CD4-positive, CD25-positive, alpha-beta regulatory T cell (primary cell): Measurements from ENCODE around the gene FUT6. TPM values are rescaled to one million over a fixed set of nuclear protein-coding genes. Genes with fewer than 3 reads are reported as not detected.
"Not testable (repeated sequence)": the region's sequence is repeated elsewhere in the genome, so short reads cannot be mapped to it uniquely, and the experiment has no call there.

ENCODE experiments used
- ATAC-seq, 2 donors: fragments of 150-1000 bp; cut with Tn5 transposase; one replicate each; pipeline ENCODE4 v1.10.0; 2021; ENCODE audit warnings: low read depth in 2 of 2, moderate number of reproducible peaks in 2 of 2, moderate library complexity in 1 of 2
- DNase-seq, 3 donors: peaks; one replicate each; pipeline versions ENCODE4 v3.0.0 to v3.0.0-alpha.2; 2012 to 2022; ENCODE audit warnings: mixed read lengths in 1 of 3
- H3K27ac ChIP-seq: one replicate; pipeline ENCODE4 v1.7.0; 2013; ENCODE audit warnings: mild to moderate bottlenecking, low read length; ENCODE audit not compliant: insufficient read depth, poor library complexity, severe bottlenecking
- H3K27me3 ChIP-seq: one replicate; pipeline ENCODE4 v1.7.0; 2013; ENCODE audit warnings: low read length; ENCODE audit not compliant: control insufficient read depth, insufficient read depth
- H3K36me3 ChIP-seq: one replicate; pipeline ENCODE4 v1.7.0; 2013; ENCODE audit warnings: mild to moderate bottlenecking, low read length, moderate library complexity; ENCODE audit not compliant: control insufficient read depth, insufficient read depth
- H3K4me1 ChIP-seq: 2 replicates; pipeline ENCODE4 v1.7.0; 2013; ENCODE audit warnings: mild to moderate bottlenecking, low read length; ENCODE audit not compliant: insufficient read depth, control insufficient read depth, poor library complexity, severe bottlenecking
- H3K4me3 ChIP-seq: one replicate; pipeline ENCODE4 v1.7.0; 2013; ENCODE audit warnings: low read depth, mild to moderate bottlenecking, low read length, moderate library complexity
- H3K9me3 ChIP-seq, 2 experiments: 1 replicate in 1 of 2; 2 replicates in 1 of 2; pipeline ENCODE4 v1.7.0; 2013; ENCODE audit warnings: low read length in 2 of 2, mild to moderate bottlenecking in 1 of 2, moderate library complexity in 1 of 2; ENCODE audit not compliant: control insufficient read depth in 2 of 2
- H3K27ac Mint-ChIP-seq, 3 donors: one replicate each; pipeline ENCODE4 v1.8.0; 2020 to 2022; ENCODE audit warnings: mild to moderate bottlenecking in 3 of 3, mixed read lengths in 3 of 3, moderate library complexity in 2 of 3
- H3K27me3 Mint-ChIP-seq: one replicate; pipeline ENCODE4 v1.8.0; 2022; ENCODE audit warnings: mild to moderate bottlenecking, mixed read lengths
- H3K36me3 Mint-ChIP-seq: one replicate; pipeline ENCODE4 v1.8.0; 2020; ENCODE audit warnings: mixed read lengths
- H3K4me1 Mint-ChIP-seq, 4 donors: one replicate each; pipeline ENCODE4 v1.8.0; 2020 to 2022; ENCODE audit warnings: mixed read lengths in 4 of 4, mild to moderate bottlenecking in 1 of 4
- H3K4me3 Mint-ChIP-seq, 4 donors: one replicate each; pipeline ENCODE4 v1.8.0; 2020 to 2022; ENCODE audit warnings: mild to moderate bottlenecking in 4 of 4, mixed read lengths in 4 of 4, moderate library complexity in 3 of 4
- H3K9me3 Mint-ChIP-seq, 7 donors: one replicate each; pipeline ENCODE4 v1.8.0; 2020 to 2022; ENCODE audit warnings: mixed read lengths in 7 of 7, mild to moderate bottlenecking in 3 of 7, moderate library complexity in 2 of 7
- polyA plus RNA-seq, 4 donors: library from polyadenylated mRNA; unstranded; fragments of 300-500 nt; fragmentation: Illumina TruSeq; gene quantifications; one replicate each; pipeline ENCODE4 v1.2.3, GENCODE V29; 2021
- total RNA-seq: library from RNA; stranded (reverse); gene quantifications from one replicate; pipeline ENCODE4 v1.2.3, GENCODE V29; 2022

Gene FUT6
- total and polyA plus RNA-seq, 5 donors from 2014 or later, result not detected

GRCh38 chr19:5864725-5865486 is 25.4 kb upstream of the FUT6 start:
- Histone ChIP-seq H3K4me3 (no peak overlapping the region), H3K36me3 (no peaks in the 10 kb centered on the region), H3K4me1 (no peaks in the 10 kb centered on the region), H3K27ac (no peak overlapping the region), H3K27me3 (no peaks in the 10 kb centered on the region), H3K9me3 (no peaks in the 10 kb centered on the region)
- no peaks in the 10 kb centered on the region for H3K36me3 Mint-ChIP-seq
- H3K4me3 Mint-ChIP-seq, result no peak overlapping the region
- ATAC-seq (no peak), DNase-seq (no peak)
- no peak overlapping the region for H3K27ac Mint-ChIP-seq
- H3K9me3 Mint-ChIP-seq, result peaks cover 0 to 2% (median 0%) of the 10 kb centered on the region in 7 donors
- H3K4me1 Mint-ChIP-seq, result peaks cover 0 to 2% (median 0%) of the 10 kb centered on the region in 4 donors
- peaks cover 6% of the 10 kb centered on the region for H3K27me3 Mint-ChIP-seq

- Histone ChIP-seq H3K4me3 (no peak overlapping the region), H3K9me3 (no peaks in the 10 kb centered on the region), H3K27ac (no peak overlapping the region), H3K36me3 (no peaks in the 10 kb centered on the region), H3K27me3 (no peaks in the 10 kb centered on the region), H3K4me1 (no peaks in the 10 kb centered on the region)
- Mint-ChIP-seq H3K27ac (no peak overlapping the region), H3K4me1 (peaks cover 0 to 2% (median 0%) of the 10 kb centered on the region in 4 donors), H3K36me3 (no peaks in the 10 kb centered on the region), H3K9me3 (peaks cover 0 to 2% (median 0%) of the 10 kb centered on the region in 7 donors), H3K27me3 (peaks cover 6% of the 10 kb centered on the region), H3K4me3 (no peak overlapping the region)
- DNase-seq, result no peak
- ATAC-seq, result no peak
Measured at GRCh38 chr19:5864013-5864720, 24.7 kb upstream of the FUT6 start.

GRCh38 chr19:5863030-5863665 is 23.6 kb upstream of the FUT6 start:
- H3K9me3 Mint-ChIP-seq, result peaks cover 0 to 2% (median 0%) of the 10 kb centered on the region in 7 donors
- Histone ChIP-seq H3K4me3 (no peak overlapping the region), H3K36me3 (no peaks in the 10 kb centered on the region), H3K4me1 (no peaks in the 10 kb centered on the region), H3K27me3 (no peaks in the 10 kb centered on the region), H3K9me3 (no peaks in the 10 kb centered on the region), H3K27ac (no peak overlapping the region)
- H3K36me3 Mint-ChIP-seq, result no peaks in the 10 kb centered on the region
- DNase-seq, result no peak
- peaks cover 0 to 2% (median 0%) of the 10 kb centered on the region in 4 donors for H3K4me1 Mint-ChIP-seq
- ATAC-seq, result no peak
- peaks cover 6% of the 10 kb centered on the region for H3K27me3 Mint-ChIP-seq
- no peak overlapping the region for H3K27ac Mint-ChIP-seq
- H3K4me3 Mint-ChIP-seq, result no peak overlapping the region

GRCh38 chr19:5857203-5858081 is 17.9 kb upstream of the FUT6 start:
- Mint-ChIP-seq H3K27me3 (peaks cover 6% of the 10 kb centered on the region), H3K27ac (no peak overlapping the region), H3K4me3 (no peak overlapping the region), H3K36me3 (no peaks in the 10 kb centered on the region), H3K9me3 (no peaks in the 10 kb centered on the region), H3K4me1 (peaks cover 0 to 2% (median 0%) of the 10 kb centered on the region in 4 donors)
- ATAC-seq, result no peak
- Histone ChIP-seq H3K27ac (no peak overlapping the region), H3K4me1 (no peaks in the 10 kb centered on the region), H3K36me3 (no peaks in the 10 kb centered on the region), H3K9me3 (no peaks in the 10 kb centered on the region), H3K4me3 (no peak overlapping the region), H3K27me3 (no peaks in the 10 kb centered on the region)
- no peak for DNase-seq

- not testable (repeated sequence) for H3K27me3 Mint-ChIP-seq, H3K4me3 Mint-ChIP-seq, H3K4me1 ChIP-seq, H3K4me3 ChIP-seq, H3K36me3 Mint-ChIP-seq, H3K9me3 Mint-ChIP-seq, ATAC-seq, H3K36me3 ChIP-seq, DNase-seq, H3K27ac ChIP-seq, H3K27me3 ChIP-seq, H3K27ac Mint-ChIP-seq, H3K9me3 ChIP-seq, H3K4me1 Mint-ChIP-seq
Measured at GRCh38 chr19:5855151-5855550, 15.6 kb upstream of the FUT6 start.

- not testable (repeated sequence) for H3K36me3 ChIP-seq, H3K4me3 Mint-ChIP-seq, H3K27me3 Mint-ChIP-seq, H3K36me3 Mint-ChIP-seq, H3K27ac Mint-ChIP-seq, ATAC-seq, H3K4me1 ChIP-seq, H3K27me3 ChIP-seq, H3K4me3 ChIP-seq, DNase-seq, H3K4me1 Mint-ChIP-seq, H3K27ac ChIP-seq, H3K9me3 Mint-ChIP-seq, H3K9me3 ChIP-seq
Measured at GRCh38 chr19:5854121-5854520, 14.6 kb upstream of the FUT6 start.

- DNase-seq, result no peak
- Mint-ChIP-seq H3K9me3 (no peaks in the 10 kb centered on the region), H3K36me3 (no peaks in the 10 kb centered on the region), H3K27me3 (peaks cover 5% of the 10 kb centered on the region), H3K4me1 (no peaks in the 10 kb centered on the region), H3K4me3 (no peak within 1 kb of the TSS), H3K27ac (no peak within 1 kb of the TSS)
- H3K4me1 ChIP-seq, result no peaks in the 10 kb centered on the region
- no peak within 1 kb of the TSS for H3K4me3 ChIP-seq
- ATAC-seq, result no peak
- no peaks in the 10 kb centered on the region for H3K36me3 ChIP-seq
- no peaks in the 10 kb centered on the region for H3K27me3 ChIP-seq
- H3K27ac ChIP-seq, result no peak within 1 kb of the TSS
- H3K9me3 ChIP-seq, result no peaks in the 10 kb centered on the region
Measured at GRCh38 chr19:5851302-5851701, 11.8 kb upstream of the FUT6 start, which contains the start of gene FUT3. Gene FUT3, minus strand, starts transcription at chr19:5851449.
